ENCODE data around the gene BAIAP3.

GRCh38 chr16:1293921-1294656 is 39.4 kb upstream of the BAIAP3 start:
- TF ChIP-seq HDAC2 (IDR thresholded peaks at IDR 0.05) (no peak), EZH2 (IDR thresholded peaks at IDR 0.05; ENCODE audit: borderline replicate concordance, control insufficient read depth, low read depth, low read length) (no peak)
